Mesendoderm (in vitro differentiated cells): ENCODE results near the gene LRRC23. TPM values are rescaled to one million over a fixed set of nuclear protein-coding genes. Genes with fewer than 3 reads are reported as not detected.

Experiments
- DNase-seq: peaks from one replicate; pipeline ENCODE4 v3.0.0; 2013
- H2AK5ac ChIP-seq: 2 replicates; pipeline ENCODE4 v1.6.1; 2013; ENCODE audit warnings: low read length, inconsistent platforms
- H2BK120ac ChIP-seq: 2 replicates; pipeline ENCODE4 v1.6.1; 2013; ENCODE audit warnings: low read depth, mild to moderate bottlenecking, low read length, moderate library complexity, mixed read lengths
- H2BK15ac ChIP-seq: replicated peaks from 2 replicates; pipeline ENCODE4 v1.6.1; 2013; ENCODE audit warnings: low read depth, mild to moderate bottlenecking, moderate library complexity
- H2BK5ac ChIP-seq: 2 replicates; pipeline ENCODE4 v1.6.1; 2013; ENCODE audit warnings: low read length, inconsistent platforms
- H3K18ac ChIP-seq: 2 replicates; pipeline ENCODE4 v1.6.1; 2013; ENCODE audit warnings: mild to moderate bottlenecking, low read length, mixed read lengths
- H3K23ac ChIP-seq: one replicate; pipeline ENCODE4 v1.6.1; 2013; ENCODE audit warnings: low read length
- H3K27ac ChIP-seq: 2 replicates; pipeline ENCODE4 v1.5.1; 2013; ENCODE audit warnings: low read depth, mild to moderate bottlenecking, inconsistent platforms, low read length, moderate library complexity
- H3K27me3 ChIP-seq: 2 replicates; pipeline ENCODE4 v1.6.1; 2013; ENCODE audit warnings: low read length, control low read depth, mild to moderate bottlenecking, inconsistent platforms; ENCODE audit not compliant: insufficient read depth, poor library complexity
- H3K36me3 ChIP-seq: 2 replicates; pipeline ENCODE4 v1.6.1; 2013; ENCODE audit warnings: low read length, inconsistent platforms; ENCODE audit not compliant: control insufficient read depth, insufficient read depth
- H3K4ac ChIP-seq: one replicate; pipeline ENCODE4 v1.6.1; 2013; ENCODE audit warnings: low read depth, mild to moderate bottlenecking, low read length, moderate library complexity
- H3K4me1 ChIP-seq: 2 replicates; pipeline ENCODE4 v1.6.1; 2013; ENCODE audit warnings: low read depth, low read length, inconsistent platforms; ENCODE audit not compliant: control insufficient read depth
- H3K4me2 ChIP-seq: 2 replicates; pipeline ENCODE4 v1.6.1; 2013; ENCODE audit warnings: low read length
- H3K4me3 ChIP-seq: 2 replicates; pipeline ENCODE4 v1.5.1; 2013; ENCODE audit warnings: mild to moderate bottlenecking, low read length
- H3K56ac ChIP-seq: one replicate; pipeline ENCODE4 v1.6.1; 2013; ENCODE audit warnings: low read length
- H3K79me1 ChIP-seq: 2 replicates; pipeline ENCODE4 v1.6.1; 2013; ENCODE audit warnings: low read length, inconsistent platforms
- H3K79me2 ChIP-seq: 2 replicates; pipeline ENCODE4 v1.6.1; 2013; ENCODE audit warnings: mild to moderate bottlenecking, low read length; ENCODE audit not compliant: control insufficient read depth, insufficient read depth
- H3K9ac ChIP-seq: 2 replicates; pipeline ENCODE4 v1.6.1; 2013; ENCODE audit warnings: low read length, inconsistent platforms
- H4K5ac ChIP-seq: one replicate; pipeline ENCODE4 v1.6.1; 2013; ENCODE audit warnings: low read length
- H4K8ac ChIP-seq: one replicate; pipeline ENCODE4 v1.6.1; 2013; ENCODE audit warnings: low read depth, mild to moderate bottlenecking, control low read depth, low read length, moderate library complexity
- WGBS: extraction: QIAGEN DNeasy Blood & Tissue Kit; methylation state at CpG from one replicate; pipeline ENCODE4 v1.1.7; 2013; ENCODE audit warnings: low lambda C conversion rate, missing lambda C conversion rate; ENCODE audit not compliant: insufficient coverage; ENCODE audit errors: extremely low coverage; 5-methylcytosine and 5-hydroxymethylcytosine counted together
- small RNA-seq: library from polyadenylated mRNA; stranded (forward); fragments of <200 nt; extraction: miRNeasy Mini kit (QIAGEN cat#:217004); gene quantifications from one replicate; pipeline ENCODE3, GENCODE V24; 2013; ENCODE audit not compliant: insufficient read depth

LRRC23 gene

GRCh38 chr12:6961278-6961694 is 56.7 kb downstream of the LRRC23 start:
- Histone ChIP-seq H3K18ac (peak overlapping the region; percentile 51), H4K8ac (no peak overlapping the region), H3K23ac (no peak overlapping the region), H3K79me2 (peaks cover 15% of the 10 kb centered on the region), H3K4me1 (peaks cover 10% of the 10 kb centered on the region), H3K4me2 (peak overlapping the region; percentile 63), H3K27ac (peak overlapping the region; percentile 93), H3K27me3 (no peaks in the 10 kb centered on the region), H3K56ac (peak overlapping the region; percentile 97), H2BK15ac (no peak overlapping the region), H3K36me3 (peaks cover 2% of the 10 kb centered on the region), H3K79me1 (peaks cover 2% of the 10 kb centered on the region), H3K9ac (peak overlapping the region; percentile 97), H3K4me3 (no peak overlapping the region), H2BK120ac (no peak overlapping the region), H4K5ac (peak overlapping the region; percentile 33), H3K4ac (peak overlapping the region; percentile 77), H2AK5ac (peak overlapping the region; percentile 60), H2BK5ac (peak overlapping the region; percentile 77)
- no CpG with 5 or more reads among the region's 24 CpGs for WGBS
- DNase-seq: no peak

- Histone ChIP-seq H2BK15ac (no peak overlapping the region), H2AK5ac (peak overlapping the region; percentile 60), H3K79me1 (peaks cover 2% of the 10 kb centered on the region), H3K18ac (peak overlapping the region; percentile 52), H4K5ac (peak overlapping the region; percentile 33), H3K4me3 (no peak overlapping the region), H3K23ac (peak overlapping the region; percentile 39), H3K56ac (peak overlapping the region; percentile 97), H3K4me1 (peaks cover 10% of the 10 kb centered on the region), H4K8ac (no peak overlapping the region), H3K4ac (peak overlapping the region; percentile 77), H3K27me3 (no peaks in the 10 kb centered on the region), H3K9ac (peak overlapping the region; percentile 97), H3K27ac (peak overlapping the region; percentile 93), H3K36me3 (peaks cover 4% of the 10 kb centered on the region), H2BK5ac (peak overlapping the region; percentile 78), H3K4me2 (peak overlapping the region; percentile 63), H3K79me2 (peaks cover 15% of the 10 kb centered on the region), H2BK120ac (no peak overlapping the region)
- no CpG with 5 or more reads among the region's 16 CpGs for WGBS
- DNase-seq: peak; percentile 97
These were observed 57.2 kb downstream of the LRRC23 start for GRCh38 chr12:6961695-6962284.

GRCh38 chr12:6962285-6963015 is 57.8 kb downstream of the LRRC23 start:
- Histone ChIP-seq H2BK120ac (peak overlapping the region; percentile 1), H4K5ac (no peak overlapping the region), H3K4me2 (peak overlapping the region; percentile 63), H2AK5ac (peak overlapping the region; percentile 67), H3K23ac (peak overlapping the region; percentile 90), H3K27ac (peak overlapping the region; percentile 93), H3K9ac (peak overlapping the region; percentile 97), H3K79me2 (peaks cover 16% of the 10 kb centered on the region), H3K27me3 (no peaks in the 10 kb centered on the region), H3K79me1 (peaks cover 5% of the 10 kb centered on the region), H3K4ac (peak overlapping the region; percentile 76), H3K36me3 (peaks cover 8% of the 10 kb centered on the region), H3K4me3 (peak overlapping the region; percentile 3), H3K4me1 (peaks cover 10% of the 10 kb centered on the region), H2BK15ac (no peak overlapping the region), H2BK5ac (peak overlapping the region; percentile 59), H4K8ac (peak overlapping the region; percentile 6), H3K18ac (peak overlapping the region; percentile 52), H3K56ac (peak overlapping the region; percentile 97)
- no CpG with 5 or more reads among the region's 25 CpGs for WGBS
- DNase-seq: peak; percentile 64

GRCh38 chr12:6963016-6963731 is 58.6 kb downstream of the LRRC23 start:
- Histone ChIP-seq H3K4me2 (peak overlapping the region; percentile 56), H3K4me1 (peaks cover 10% of the 10 kb centered on the region), H3K4me3 (peak overlapping the region; percentile 84), H3K79me2 (peaks cover 19% of the 10 kb centered on the region), H3K27me3 (no peaks in the 10 kb centered on the region), H3K79me1 (peaks cover 8% of the 10 kb centered on the region), H2BK15ac (no peak overlapping the region), H3K23ac (peak overlapping the region; percentile 99), H3K36me3 (peaks cover 11% of the 10 kb centered on the region), H2BK5ac (peak overlapping the region; percentile 83), H3K4ac (peak overlapping the region; percentile 76), H3K9ac (peak overlapping the region; percentile 97), H2BK120ac (no peak overlapping the region), H4K8ac (no peak overlapping the region), H3K18ac (peak overlapping the region; percentile 52), H2AK5ac (no peak overlapping the region), H3K56ac (peak overlapping the region; percentile 97), H4K5ac (no peak overlapping the region), H3K27ac (peak overlapping the region; percentile 93)
- no CpG with 5 or more reads among the region's 32 CpGs for WGBS
- DNase-seq: peak; percentile 86

Small RNAs within 50 kb of the gene (small RNA-seq; reads per million reads assigned to genes)
- gene MIR141 (1,933 reads per million, percentile 99 among the genes with 10 or more reads in this experiment), gene MIR200C (640 reads per million, percentile 98 among the genes with 10 or more reads in this experiment), gene RNU7-1 (not detected)
